KBM-7 (cell line): ENCODE results near the gene ZNF283.
"Not testable (repeated sequence)": the region's sequence is repeated elsewhere in the genome, so short reads cannot be mapped to it uniquely, and the experiment has no call there.

ENCODE experiments used
- DNase-seq: peaks from one replicate; pipeline ENCODE4 v3.0.0-alpha.2; 2015
- in situ Hi-C: fragments of 300-500 bp; cut with MboI; formaldehyde crosslinking; loops from 2 replicates; pipeline ENCODE4 v1.14.3; 2020; ENCODE audit warnings: low sequenced_read_pairs, low pct_unique_long_range_greater_than_20kb, mixed read lengths

The ZNF283 gene

GRCh38 chr19:43839139-43839538 lies 12.0 kb downstream of the ZNF283 start:
- DNase-seq = no peak
- in situ Hi-C loops = no loop called here

DNA sequence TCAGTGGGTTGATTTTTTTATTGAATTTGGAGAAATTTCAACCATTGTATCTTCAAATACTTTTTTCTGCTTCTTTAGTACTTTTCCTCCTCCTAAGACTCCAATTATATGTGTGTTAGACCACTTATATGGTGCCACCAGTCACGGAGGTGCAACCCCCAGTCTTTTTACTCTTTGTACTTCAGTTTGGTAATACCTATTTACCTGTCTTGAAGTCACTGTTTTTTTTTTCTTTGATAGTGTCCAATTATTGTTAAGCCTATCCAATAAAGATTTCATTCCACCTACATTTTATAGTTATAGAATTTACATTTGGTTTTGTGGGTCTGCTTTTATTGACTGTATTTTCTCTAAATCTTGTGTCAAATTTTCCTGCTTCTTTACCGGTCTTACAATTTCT lies 14.9 kb downstream of the ZNF283 start:
- no peak for DNase-seq
- in situ Hi-C loops = no loop called here

GRCh38 chr19:43847246-43847645 lies 20.1 kb downstream of the ZNF283 start:
- in situ Hi-C loops = no loop called here
- no peak for DNase-seq

- in situ Hi-C loops = no loop called here
- no peak for DNase-seq
These were observed 20.8 kb downstream of the ZNF283 start for GRCh38 chr19:43847884-43848283.

DNA sequence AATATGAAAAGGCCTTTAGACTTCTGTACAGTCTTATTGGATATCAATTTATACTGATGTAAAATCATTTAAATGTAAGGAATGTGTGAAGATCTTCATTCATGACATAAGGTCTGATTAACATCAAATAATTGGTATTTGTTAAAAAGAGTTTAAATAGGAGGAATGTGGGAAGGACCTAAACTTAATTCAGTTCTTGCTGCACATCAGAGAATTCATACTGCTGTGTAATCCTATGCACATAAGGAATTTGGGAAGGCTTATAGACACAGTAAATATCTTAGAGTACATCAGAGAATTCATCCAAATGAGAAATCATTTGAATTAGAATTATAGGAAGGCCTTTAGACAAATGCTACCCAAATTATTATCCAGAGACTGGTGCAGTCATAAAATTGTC lies 21.7 kb downstream of the ZNF283 start:
- in situ Hi-C loops = no loop called here
- no peak for DNase-seq

DNA sequence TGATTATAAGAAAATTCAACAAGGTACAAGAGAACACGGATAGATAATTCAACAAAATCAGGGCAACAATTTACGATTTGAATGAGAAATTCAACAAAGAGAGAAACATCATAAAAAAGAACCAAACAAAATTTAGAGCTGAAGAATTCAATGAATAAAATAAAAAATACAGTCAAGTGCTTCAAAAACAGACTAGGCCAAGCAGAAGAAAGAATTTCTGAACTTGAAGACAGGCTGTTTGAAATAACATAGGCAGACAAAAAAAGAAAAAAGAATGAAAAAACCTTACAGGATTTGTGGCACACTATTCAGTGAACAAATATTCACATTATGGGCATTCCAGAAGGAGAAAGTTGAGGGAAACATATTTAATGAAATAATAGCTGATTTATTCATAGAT lies 31.1 kb downstream of the ZNF283 start:
- DNase-seq = no peak
- in situ Hi-C loops = no loop called here

DNA sequence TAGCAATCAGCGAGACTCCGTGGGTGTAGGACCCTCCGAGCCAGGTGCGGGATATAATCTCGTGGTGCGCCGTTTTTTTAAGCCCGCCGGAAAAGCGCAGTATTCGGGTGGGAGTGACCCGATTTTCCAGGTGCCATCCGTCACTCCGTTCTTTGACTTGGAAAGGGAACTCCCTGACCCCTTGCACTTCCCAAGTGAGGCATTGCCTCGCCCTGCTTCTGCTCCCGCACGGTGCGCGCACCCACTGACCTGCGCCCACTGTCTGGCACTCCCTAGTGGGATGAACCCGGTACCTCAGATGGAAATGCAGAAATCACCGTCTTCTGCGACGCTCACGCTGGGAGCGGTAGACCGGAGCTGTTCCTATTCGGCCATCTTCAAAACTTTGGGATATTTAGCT lies 39.8 kb downstream of the ZNF283 start:
- DNase-seq, in situ Hi-C loops: not testable (repeated sequence)

DNA sequence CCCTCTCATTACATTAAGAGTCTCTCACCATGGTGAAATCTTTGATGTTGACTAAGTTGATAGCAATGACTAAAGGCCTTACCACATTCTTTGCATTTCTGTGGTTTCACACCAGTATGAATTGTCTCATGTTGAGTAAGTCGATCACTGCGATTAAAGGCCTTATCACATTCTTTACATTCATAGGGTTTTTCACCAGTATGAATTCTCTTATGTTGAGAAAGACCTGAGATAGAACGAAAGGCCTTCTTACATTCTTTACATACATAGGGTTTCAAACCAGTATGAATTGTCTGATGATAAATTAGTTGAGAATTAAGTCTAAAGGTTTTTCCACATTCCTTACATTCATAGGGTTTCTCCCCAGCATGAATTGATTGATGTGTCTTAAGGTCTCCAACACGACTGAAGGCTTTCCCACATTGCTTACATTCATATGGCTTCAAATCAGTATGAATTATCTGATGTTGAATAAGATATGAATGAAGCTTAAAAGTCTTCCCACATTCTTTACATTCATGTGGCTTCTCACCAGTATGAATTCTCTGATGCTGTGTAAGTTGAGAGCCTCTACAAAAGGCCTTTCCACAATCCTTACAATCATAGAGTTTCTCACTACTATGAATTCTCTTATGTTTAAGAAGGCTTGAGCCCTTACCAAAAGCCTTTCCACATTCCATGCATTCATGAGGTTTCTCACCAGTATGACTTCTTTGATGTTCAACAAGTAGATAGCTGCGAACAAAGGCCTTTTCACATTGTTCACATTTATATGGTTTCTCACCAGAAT lies 45.6 kb downstream of the ZNF283 start:
- no peak for DNase-seq
- in situ Hi-C loops = no loop called here

- DNase-seq = no peak
- in situ Hi-C loops = no loop called here
These were observed 53.4 kb downstream of the ZNF283 start for GRCh38 chr19:43880483-43880882.

DNA sequence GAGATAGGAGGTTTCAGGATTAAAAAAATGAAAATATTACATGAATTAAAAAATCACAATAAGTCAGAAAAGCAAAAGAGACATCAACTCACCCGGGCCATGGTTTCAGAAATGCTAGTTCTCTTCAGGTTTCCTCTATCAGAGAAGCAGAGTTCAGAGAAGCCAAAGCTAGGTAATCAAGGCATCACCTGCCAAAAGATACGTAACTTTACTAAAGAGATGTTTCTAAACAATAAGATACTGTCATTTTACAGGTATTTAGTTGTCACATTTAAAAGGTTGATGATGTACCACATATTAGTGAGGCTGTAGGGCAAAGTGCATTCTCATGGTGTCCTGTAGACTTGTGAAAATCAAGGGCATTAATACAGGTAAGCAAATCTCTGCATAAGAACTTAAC lies 56.7 kb downstream of the ZNF283 start, which contains the start of gene ZNF404:
Gene ZNF404, minus strand, starts transcription at position 101 of the 400 bp plus-strand sequence.
- in situ Hi-C loops = no loop called here
- no peak for DNase-seq

- DNase-seq = no peak
- in situ Hi-C loops = no loop called here
These were observed 68.7 kb downstream of the ZNF283 start for GRCh38 chr19:43895727-43896308.
